GM21528 (cell line): ENCODE measurements around the gene SNHG17.
"Not testable (repeated sequence)": the region's sequence is repeated elsewhere in the genome, so short reads cannot be mapped to it uniquely, and the experiment has no call there.

Experiments
- ATAC-seq: cut with Tn5 transposase; IDR thresholded peaks from one replicate; pipeline ENCODE4 v1.9.1; 2021; ENCODE audit warnings: mild to moderate bottlenecking, moderate library complexity; ENCODE audit not compliant: unreplicated experiment, low FRiP score

SNHG17 gene

GRCh38 chr20:38421915-38422314 lies 13.2 kb downstream of the SNHG17 start:
- ATAC-seq: no peak

- ATAC-seq: no peak
These were observed 14.6 kb downstream of the SNHG17 start for GRCh38 chr20:38420388-38421085.

- no peak for ATAC-seq
These were observed 16.5 kb downstream of the SNHG17 start for GRCh38 chr20:38418509-38419204.

- ATAC-seq: no peak
These were observed 20.2 kb downstream of the SNHG17 start for GRCh38 chr20:38414769-38415450.

- no peak for ATAC-seq
These were observed 22.1 kb downstream of the SNHG17 start for GRCh38 chr20:38412877-38413577.

GRCh38 chr20:38407822-38408221 lies 27.3 kb downstream of the SNHG17 start:
- ATAC-seq: not testable (repeated sequence)

- no peak for ATAC-seq
These were observed 27.8 kb downstream of the SNHG17 start for GRCh38 chr20:38407321-38407720.

- ATAC-seq: no peak
These were observed 28.7 kb downstream of the SNHG17 start for GRCh38 chr20:38406476-38406875.

GRCh38 chr20:38405132-38405531 lies 30.0 kb downstream of the SNHG17 start:
- ATAC-seq: no peak

GRCh38 chr20:38404016-38404415 lies 31.1 kb downstream of the SNHG17 start:
- no peak for ATAC-seq

GRCh38 chr20:38402816-38403215 lies 32.3 kb downstream of the SNHG17 start:
- no peak for ATAC-seq

GRCh38 chr20:38402089-38402488 lies 33.0 kb downstream of the SNHG17 start:
- no peak for ATAC-seq

GRCh38 chr20:38395751-38396395 lies 39.3 kb downstream of the SNHG17 start:
- ATAC-seq: not testable (repeated sequence)

GRCh38 chr20:38395165-38395564 lies 40.0 kb downstream of the SNHG17 start:
- no peak for ATAC-seq

GRCh38 chr20:38393259-38393658 lies 41.9 kb downstream of the SNHG17 start:
- no peak for ATAC-seq

GRCh38 chr20:38392356-38392755 lies 42.8 kb downstream of the SNHG17 start:
- ATAC-seq: no peak

- no peak for ATAC-seq
These were observed 47.2 kb downstream of the SNHG17 start for GRCh38 chr20:38387953-38388352.

- no peak for ATAC-seq
These were observed 48.3 kb downstream of the SNHG17 start for GRCh38 chr20:38386851-38387250.

GRCh38 chr20:38386004-38386403 lies 49.1 kb downstream of the SNHG17 start:
- no peak for ATAC-seq

GRCh38 chr20:38383147-38383546 lies 52.0 kb downstream of the SNHG17 start:
- no peak for ATAC-seq
